HepG2 (cell line): ENCODE data around the gene TGFBI. TPM values are rescaled to one million over a fixed set of nuclear protein-coding genes. Genes with fewer than 3 reads are reported as not detected.

Source experiments
- ARID4A ChIP-seq: sonication (generic); formaldehyde crosslinking; IDR thresholded peaks from 2 replicates; pipeline ENCODE4 v1.5.0; 2020; ENCODE audit warnings: mild to moderate bottlenecking, missing genetic modification reagents, borderline replicate concordance
- BCL6 ChIP-seq: IDR thresholded peaks from 2 replicates; pipeline ENCODE4 v1.6.1; 2016; ENCODE audit warnings: missing genetic modification reagents, missing compliant biosample characterization
- CCDC6 ChIP-seq: sonication (generic); formaldehyde crosslinking; IDR thresholded peaks from 2 replicates; pipeline ENCODE4 v1.8.1; 2022; ENCODE audit warnings: mild to moderate bottlenecking, missing genetic modification reagents, moderate library complexity
- CHD2 ChIP-seq: IDR thresholded peaks from 2 replicates; pipeline ENCODE4 v1.6.1; 2011; ENCODE audit warnings: low read depth, low read length, improper control_type of control experiment
- NFYC ChIP-seq: IDR thresholded peaks from 2 replicates; pipeline ENCODE4 v1.6.1; 2016; ENCODE audit warnings: missing genetic modification reagents, missing compliant biosample characterization
- TARDBP ChIP-seq: sonication (generic); formaldehyde crosslinking; IDR thresholded peaks from 2 replicates; pipeline ENCODE4 v1.8.0; 2022; ENCODE audit warnings: mild to moderate bottlenecking, missing genetic modification reagents
- TIGD3 ChIP-seq: sonication (generic); formaldehyde crosslinking; IDR thresholded peaks from 2 replicates; pipeline ENCODE4 v1.5.1; 2020; ENCODE audit warnings: mild to moderate bottlenecking, missing genetic modification reagents, borderline replicate concordance
- ZFX ChIP-seq: sonication (generic); formaldehyde crosslinking; IDR thresholded peaks from 2 replicates; pipeline ENCODE4 v1.4.0; 2020; ENCODE audit warnings: mild to moderate bottlenecking, low read depth, missing genetic modification reagents, moderate library complexity
- ZNF234 ChIP-seq: sonication (generic); formaldehyde crosslinking; conservative IDR thresholded peaks from 2 replicates; pipeline ENCODE4 v1.5.1; 2020; ENCODE audit warnings: mild to moderate bottlenecking, missing genetic modification reagents
- ZNF432 ChIP-seq: sonication (generic); formaldehyde crosslinking; IDR thresholded peaks from 2 replicates; pipeline ENCODE4 v1.5.0; 2020; ENCODE audit warnings: missing genetic modification reagents, mild to moderate bottlenecking, borderline replicate concordance
- ZNF580 ChIP-seq: IDR thresholded peaks from 2 replicates; pipeline ENCODE4 v1.6.1; 2016; ENCODE audit warnings: low read depth, borderline replicate concordance
- ZNF629 ChIP-seq: sonication (generic); formaldehyde crosslinking; conservative IDR thresholded peaks from 2 replicates; pipeline ENCODE4 v1.5.0; 2020; ENCODE audit warnings: missing genetic modification reagents
- polyA plus RNA-seq, 8 experiments: library from polyadenylated mRNA; depleted of rRNA in 3 of 8; stranded (reverse) in 7 of 8; unstranded in 1 of 8; fragments of >200 nt; fragmentation: Illumina TruSeq in 4 of 8; extraction: Trizol in 4 of 8; gene quantifications; 2 replicates each; pipeline versions ENCODE4 v1.2.1 to v1.2.3, GENCODE V29; 2011 to 2016; ENCODE audit warnings: low read depth in 4 of 8, missing spikeins in 1 of 8, mixed read lengths in 1 of 8; ENCODE audit not compliant: insufficient read depth in 1 of 8
- total RNA-seq, 5 experiments: library from RNA; depleted of rRNA; stranded (reverse); fragments of >200 nt; fragmentation: Illumina TruSeq; extraction: Trizol; gene quantifications; 2 replicates each; pipeline ENCODE4 v1.2.3, GENCODE V29; 2016; ENCODE audit warnings: low read depth in 1 of 5
- TF ChIP-seq, protein P1 (sequence below), 2 experiments: IDR thresholded peaks; 2 replicates each; pipeline ENCODE4 v1.6.1; 2011 to 2012; ENCODE audit warnings: low read length in 2 of 2, borderline replicate concordance in 1 of 2, low read depth in 1 of 2, mild to moderate bottlenecking in 1 of 2, moderate library complexity in 1 of 2
- TF ChIP-seq, protein P2 (sequence below): sonication (generic); formaldehyde crosslinking; IDR thresholded peaks from 2 replicates; pipeline ENCODE4 v1.5.0; 2020; ENCODE audit warnings: missing genetic modification reagents

The TGFBI gene
- total and polyA plus RNA-seq, 2 of the 13 experiments (the other 11 are each of a cell fraction or from before 2014, with no cell fraction given): 275 to 457 TPM

DNA sequence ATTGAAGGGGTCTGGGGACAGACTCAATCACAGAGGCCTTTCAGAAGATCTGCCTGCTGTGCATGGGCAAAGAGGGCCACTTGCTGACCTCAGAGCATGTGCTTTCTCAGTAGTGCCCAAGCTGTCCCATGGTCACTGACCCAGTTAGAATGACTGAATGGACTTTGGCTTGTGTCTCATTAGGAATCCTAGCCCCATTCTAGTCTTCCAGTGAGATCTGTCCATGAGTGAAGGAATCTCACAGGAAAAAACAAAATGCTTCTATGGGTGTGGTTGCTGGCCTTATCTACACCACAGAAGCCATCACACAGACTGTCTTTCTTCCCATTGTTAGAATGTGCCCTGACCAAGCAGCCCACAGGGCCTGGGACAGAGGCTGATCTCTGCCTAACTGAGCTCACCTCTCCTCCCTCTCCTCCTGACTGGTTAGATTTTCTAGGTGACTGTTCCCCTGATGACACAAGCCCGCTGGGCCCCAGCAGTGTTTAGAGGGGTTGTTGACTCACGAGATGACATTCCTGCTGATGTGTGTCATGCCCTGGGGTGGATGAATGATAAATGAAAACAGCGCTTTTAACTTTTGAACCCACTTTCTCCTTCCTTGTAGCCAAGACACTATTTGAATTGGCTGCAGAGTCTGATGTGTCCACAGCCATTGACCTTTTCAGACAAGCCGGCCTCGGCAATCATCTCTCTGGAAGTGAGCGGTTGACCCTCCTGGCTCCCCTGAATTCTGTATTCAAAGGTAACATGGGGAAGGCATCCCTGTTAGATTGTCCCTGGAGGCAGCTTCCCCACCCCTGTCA, 24.8 kb downstream of the TGFBI start (continued):
- TF ChIP-seq ZNF580 (CRISPR knock-in tag) (0 out of 2 replicates have a peak, but pooled peaks have one; percentile 57), ARID4A (peak; percentile 85; the same call in 1 of the 2 replicates), TIGD3 (CRISPR knock-in tag) (peak; percentile 81; the same call in 1 of the 2 replicates), CCDC6 (CRISPR knock-in tag) (peak; percentile 70; the same call in 1 of the 2 replicates), ZFX (CRISPR knock-in tag) (peak; percentile 61), NFYC (peak; percentile 49), CHD2 (peak; percentile 33; the same call in 1 of the 2 replicates), ZNF629 (peak; percentile 38), BCL6 (CRISPR knock-in tag) (peak; percentile 96), ZNF234 (CRISPR knock-in tag) (no peak), ZNF432 (CRISPR knock-in tag) (no peak), TARDBP (CRISPR knock-in tag) (peak; percentile 81; the same call in 1 of the 2 replicates)
- TF ChIP-seq, protein P1, sequence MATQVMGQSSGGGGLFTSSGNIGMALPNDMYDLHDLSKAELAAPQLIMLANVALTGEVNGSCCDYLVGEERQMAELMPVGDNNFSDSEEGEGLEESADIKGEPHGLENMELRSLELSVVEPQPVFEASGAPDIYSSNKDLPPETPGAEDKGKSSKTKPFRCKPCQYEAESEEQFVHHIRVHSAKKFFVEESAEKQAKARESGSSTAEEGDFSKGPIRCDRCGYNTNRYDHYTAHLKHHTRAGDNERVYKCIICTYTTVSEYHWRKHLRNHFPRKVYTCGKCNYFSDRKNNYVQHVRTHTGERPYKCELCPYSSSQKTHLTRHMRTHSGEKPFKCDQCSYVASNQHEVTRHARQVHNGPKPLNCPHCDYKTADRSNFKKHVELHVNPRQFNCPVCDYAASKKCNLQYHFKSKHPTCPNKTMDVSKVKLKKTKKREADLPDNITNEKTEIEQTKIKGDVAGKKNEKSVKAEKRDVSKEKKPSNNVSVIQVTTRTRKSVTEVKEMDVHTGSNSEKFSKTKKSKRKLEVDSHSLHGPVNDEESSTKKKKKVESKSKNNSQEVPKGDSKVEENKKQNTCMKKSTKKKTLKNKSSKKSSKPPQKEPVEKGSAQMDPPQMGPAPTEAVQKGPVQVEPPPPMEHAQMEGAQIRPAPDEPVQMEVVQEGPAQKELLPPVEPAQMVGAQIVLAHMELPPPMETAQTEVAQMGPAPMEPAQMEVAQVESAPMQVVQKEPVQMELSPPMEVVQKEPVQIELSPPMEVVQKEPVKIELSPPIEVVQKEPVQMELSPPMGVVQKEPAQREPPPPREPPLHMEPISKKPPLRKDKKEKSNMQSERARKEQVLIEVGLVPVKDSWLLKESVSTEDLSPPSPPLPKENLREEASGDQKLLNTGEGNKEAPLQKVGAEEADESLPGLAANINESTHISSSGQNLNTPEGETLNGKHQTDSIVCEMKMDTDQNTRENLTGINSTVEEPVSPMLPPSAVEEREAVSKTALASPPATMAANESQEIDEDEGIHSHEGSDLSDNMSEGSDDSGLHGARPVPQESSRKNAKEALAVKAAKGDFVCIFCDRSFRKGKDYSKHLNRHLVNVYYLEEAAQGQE (IDR thresholded peaks at IDR 0.05; ENCODE audit: borderline replicate concordance in 1 of 2, low read depth in 1 of 2, low read length in 2 of 2): peak in 1 of 2 experiments; percentile 74; a peak in 1 of 4 replicates
- TF ChIP-seq, protein P2, sequence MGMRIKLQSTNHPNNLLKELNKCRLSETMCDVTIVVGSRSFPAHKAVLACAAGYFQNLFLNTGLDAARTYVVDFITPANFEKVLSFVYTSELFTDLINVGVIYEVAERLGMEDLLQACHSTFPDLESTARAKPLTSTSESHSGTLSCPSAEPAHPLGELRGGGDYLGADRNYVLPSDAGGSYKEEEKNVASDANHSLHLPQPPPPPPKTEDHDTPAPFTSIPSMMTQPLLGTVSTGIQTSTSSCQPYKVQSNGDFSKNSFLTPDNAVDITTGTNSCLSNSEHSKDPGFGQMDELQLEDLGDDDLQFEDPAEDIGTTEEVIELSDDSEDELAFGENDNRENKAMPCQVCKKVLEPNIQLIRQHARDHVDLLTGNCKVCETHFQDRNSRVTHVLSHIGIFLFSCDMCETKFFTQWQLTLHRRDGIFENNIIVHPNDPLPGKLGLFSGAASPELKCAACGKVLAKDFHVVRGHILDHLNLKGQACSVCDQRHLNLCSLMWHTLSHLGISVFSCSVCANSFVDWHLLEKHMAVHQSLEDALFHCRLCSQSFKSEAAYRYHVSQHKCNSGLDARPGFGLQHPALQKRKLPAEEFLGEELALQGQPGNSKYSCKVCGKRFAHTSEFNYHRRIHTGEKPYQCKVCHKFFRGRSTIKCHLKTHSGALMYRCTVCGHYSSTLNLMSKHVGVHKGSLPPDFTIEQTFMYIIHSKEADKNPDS: peak; percentile 67; the same call in 1 of the 2 replicates
